ENCODE measurements around the gene TP53I11. TPM values are rescaled to one million over a fixed set of nuclear protein-coding genes. Genes with fewer than 3 reads are reported as not detected.

Gene TP53I11
- total RNA-seq, 1 donor from 2014 or later: 96.8 TPM

DNA sequence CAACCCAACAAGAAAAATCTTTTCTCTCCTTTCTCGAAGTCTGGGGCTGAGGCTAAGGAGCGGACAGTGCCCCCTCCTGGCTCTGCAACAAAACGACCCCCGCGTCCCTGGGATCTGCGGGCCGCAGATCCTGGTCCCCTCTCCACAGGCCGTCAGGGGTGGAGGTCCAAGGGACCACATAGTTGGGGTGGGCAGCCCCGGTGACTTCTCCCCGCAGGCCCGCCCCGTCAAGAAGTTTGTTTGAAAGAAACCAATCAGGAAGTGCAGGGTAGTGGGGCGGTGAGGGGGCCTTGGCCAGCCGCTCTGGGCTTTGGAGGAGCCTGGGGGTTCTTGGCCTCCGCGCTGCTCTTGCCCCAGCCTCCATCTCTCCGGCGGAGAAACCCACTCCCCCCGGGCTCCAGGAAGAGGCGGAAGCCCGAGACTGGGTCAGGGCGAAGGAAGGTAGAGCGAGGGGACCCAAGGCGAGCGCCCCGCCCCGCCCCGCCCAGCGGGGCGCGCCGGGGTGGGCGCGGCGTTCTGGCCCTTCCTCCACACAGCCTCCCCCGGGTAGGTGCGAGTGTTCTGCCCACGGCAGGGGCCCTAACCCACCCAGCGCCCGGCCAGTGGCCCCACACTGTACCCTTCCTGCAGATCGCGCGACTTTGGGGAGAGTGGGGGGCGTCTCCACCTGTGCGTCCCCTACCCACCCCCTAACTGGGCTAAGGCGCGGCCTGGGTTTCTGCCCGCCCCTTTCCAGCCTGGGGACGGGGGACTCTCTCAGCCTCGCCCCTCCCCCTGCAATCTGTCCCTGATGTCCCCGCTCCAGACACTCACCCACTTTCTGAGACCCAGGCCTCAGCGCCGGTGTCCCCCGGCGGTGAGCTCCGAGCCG, 1.3 kb downstream of the TP53I11 start:
- H3K9ac ChIP-seq (ENCODE audit: low read length): peak overlapping the region; percentile 76
- Mint-ChIP-seq H3K36me3 (ENCODE audit: low read depth, unreplicated experiment) (peaks cover 3% of the 10 kb centered on the region), H3K4me1 (ENCODE audit: low read depth, unreplicated experiment) (peaks cover 22% of the 10 kb centered on the region), H3K27me3 (ENCODE audit: low read depth, unreplicated experiment) (no peaks in the 10 kb centered on the region), H3K4me3 (ENCODE audit: unreplicated experiment) (peak overlapping the region; percentile 89), H3K27ac (ENCODE audit: unreplicated experiment) (peak overlapping the region; percentile 47), H3K9me3 (ENCODE audit: unreplicated experiment) (no peaks in the 10 kb centered on the region)
- peak; percentile 40 for TF ChIP-seq CTCF (IDR thresholded peaks at IDR 0.05; ENCODE audit: insufficient read depth, low read depth, low read length)
- no peak for TF ChIP-seq EZH2 (IDR thresholded peaks at IDR 0.05; ENCODE audit: insufficient read depth, low read length)
- no peak for DNase-seq (ENCODE audit: low read depth)
- H2AFZ ChIP-seq (ENCODE audit: low read depth, low read length): peak overlapping the region; percentile 85
- no peaks in the 10 kb centered on the region for H3K9me3 ChIP-seq (ENCODE audit: insufficient read depth, low read depth, low read length)
- no peaks in the 10 kb centered on the region for H3K4me1 ChIP-seq (ENCODE audit: insufficient read depth, low read length)
- no peak overlapping the region for H3K27ac ChIP-seq (ENCODE audit: low read depth, low read length)
- peaks cover 50% of the 10 kb centered on the region for H4K20me1 ChIP-seq (ENCODE audit: insufficient read depth, low read length)
- no peaks in the 10 kb centered on the region for H3K27me3 ChIP-seq (ENCODE audit: insufficient read depth, low read length)
- peak overlapping the region; percentile 74 for H3K4me3 ChIP-seq (ENCODE audit: insufficient read depth, low read depth, low read length)
- peak overlapping the region; percentile 99 for H3K4me2 ChIP-seq (ENCODE audit: low read length)
- peaks cover 4% of the 10 kb centered on the region for H3K79me2 ChIP-seq (ENCODE audit: insufficient read depth, low read length)
- no peaks in the 10 kb centered on the region for H3K36me3 ChIP-seq (ENCODE audit: insufficient read depth, low read length)
- no peak for FAIRE-seq

DNA sequence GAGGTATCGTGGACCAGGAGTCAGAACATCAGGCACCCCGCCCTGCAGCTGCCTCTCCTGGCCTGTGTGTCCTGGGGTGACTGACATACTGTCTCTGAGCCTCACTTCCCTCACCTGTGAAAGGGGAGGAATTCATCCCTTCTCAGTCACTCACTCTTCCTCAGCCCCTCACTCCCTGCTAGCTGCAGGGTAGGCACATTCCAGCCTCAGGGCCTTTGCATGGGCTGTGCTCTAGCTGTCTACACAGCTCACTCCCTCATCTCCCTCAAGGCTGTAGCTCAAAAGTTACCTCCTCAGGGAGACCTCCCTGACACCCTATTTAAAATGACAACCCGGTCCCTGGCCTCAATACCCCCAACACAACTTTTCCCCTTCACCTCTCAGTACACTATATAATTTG, 2.5 kb downstream of the TP53I11 start:
- H3K4me3 Mint-ChIP-seq (ENCODE audit: unreplicated experiment): no peak overlapping the region
- DNase-seq (ENCODE audit: low read depth): no peak
- Histone ChIP-seq H3K79me2 (ENCODE audit: insufficient read depth, low read length) (peaks cover 4% of the 10 kb centered on the region), H3K36me3 (ENCODE audit: insufficient read depth, low read length) (no peaks in the 10 kb centered on the region), H3K4me1 (ENCODE audit: insufficient read depth, low read length) (no peaks in the 10 kb centered on the region), H3K9me3 (ENCODE audit: insufficient read depth, low read depth, low read length) (no peaks in the 10 kb centered on the region), H2AFZ (ENCODE audit: low read depth, low read length) (no peak overlapping the region), H4K20me1 (ENCODE audit: insufficient read depth, low read length) (peaks cover 62% of the 10 kb centered on the region), H3K4me2 (ENCODE audit: low read length) (no peak overlapping the region), H3K9ac (ENCODE audit: low read length) (no peak overlapping the region), H3K27ac (ENCODE audit: low read depth, low read length) (no peak overlapping the region), H3K4me3 (ENCODE audit: insufficient read depth, low read depth, low read length) (no peak overlapping the region), H3K27me3 (ENCODE audit: insufficient read depth, low read length) (no peaks in the 10 kb centered on the region)
- H3K27me3 Mint-ChIP-seq (ENCODE audit: low read depth, unreplicated experiment): no peaks in the 10 kb centered on the region
- TF ChIP-seq EZH2 (IDR thresholded peaks at IDR 0.05; ENCODE audit: insufficient read depth, low read length) (no peak), CTCF (IDR thresholded peaks at IDR 0.05; ENCODE audit: insufficient read depth, low read depth, low read length) (no peak)
- no peaks in the 10 kb centered on the region for H3K9me3 Mint-ChIP-seq (ENCODE audit: unreplicated experiment)
- H3K4me1 Mint-ChIP-seq (ENCODE audit: low read depth, unreplicated experiment): peaks cover 25% of the 10 kb centered on the region
- no peak for FAIRE-seq
- peaks cover 3% of the 10 kb centered on the region for H3K36me3 Mint-ChIP-seq (ENCODE audit: low read depth, unreplicated experiment)
- H3K27ac Mint-ChIP-seq (ENCODE audit: unreplicated experiment): no peak overlapping the region

DNA sequence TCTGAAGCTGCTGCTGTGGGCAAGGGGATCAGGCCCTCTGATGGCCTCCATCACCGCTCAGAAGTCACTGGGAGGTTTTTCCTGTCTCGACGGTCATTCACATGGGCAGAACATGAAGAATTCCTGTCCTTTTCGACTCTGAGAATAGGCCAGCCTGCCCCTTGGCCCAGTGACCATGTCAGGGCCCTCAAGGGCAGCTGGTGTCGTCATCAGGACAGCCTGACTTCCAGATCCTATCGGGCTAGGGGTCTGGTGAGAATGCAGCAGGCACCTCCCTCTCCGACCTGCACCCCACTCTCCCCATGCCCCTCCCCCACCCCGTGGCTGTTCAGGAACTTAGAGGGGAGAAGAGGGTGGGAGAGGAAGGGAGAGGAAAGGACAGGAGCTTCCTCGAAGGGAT, 3.6 kb downstream of the TP53I11 start:
- Histone ChIP-seq H3K4me3 (ENCODE audit: insufficient read depth, low read depth, low read length) (no peak overlapping the region), H3K36me3 (ENCODE audit: insufficient read depth, low read length) (no peaks in the 10 kb centered on the region), H4K20me1 (ENCODE audit: insufficient read depth, low read length) (peaks cover 73% of the 10 kb centered on the region), H3K4me1 (ENCODE audit: insufficient read depth, low read length) (no peaks in the 10 kb centered on the region), H3K27me3 (ENCODE audit: insufficient read depth, low read length) (no peaks in the 10 kb centered on the region), H3K27ac (ENCODE audit: low read depth, low read length) (no peak overlapping the region), H3K79me2 (ENCODE audit: insufficient read depth, low read length) (peaks cover 13% of the 10 kb centered on the region), H3K9me3 (ENCODE audit: insufficient read depth, low read depth, low read length) (no peaks in the 10 kb centered on the region), H3K9ac (ENCODE audit: low read length) (no peak overlapping the region), H2AFZ (ENCODE audit: low read depth, low read length) (no peak overlapping the region), H3K4me2 (ENCODE audit: low read length) (no peak overlapping the region)
- DNase-seq (ENCODE audit: low read depth): no peak
- no peak for FAIRE-seq
- Mint-ChIP-seq H3K9me3 (ENCODE audit: unreplicated experiment) (no peaks in the 10 kb centered on the region), H3K27ac (ENCODE audit: unreplicated experiment) (no peak overlapping the region), H3K36me3 (ENCODE audit: low read depth, unreplicated experiment) (peaks cover 3% of the 10 kb centered on the region), H3K27me3 (ENCODE audit: low read depth, unreplicated experiment) (no peaks in the 10 kb centered on the region), H3K4me3 (ENCODE audit: unreplicated experiment) (no peak overlapping the region), H3K4me1 (ENCODE audit: low read depth, unreplicated experiment) (peaks cover 25% of the 10 kb centered on the region)
- TF ChIP-seq EZH2 (IDR thresholded peaks at IDR 0.05; ENCODE audit: insufficient read depth, low read length) (no peak), CTCF (IDR thresholded peaks at IDR 0.05; ENCODE audit: insufficient read depth, low read depth, low read length) (no peak)

Measured in astrocyte (in vitro differentiated cells and primary cell).